ENCODE data around the gene CYB561D2. TPM values are rescaled to one million over a fixed set of nuclear protein-coding genes. Genes with fewer than 3 reads are reported as not detected.

Gene CYB561D2
- total RNA-seq, 1 experiment from 2014 or later, result 16.8 TPM

DNA sequence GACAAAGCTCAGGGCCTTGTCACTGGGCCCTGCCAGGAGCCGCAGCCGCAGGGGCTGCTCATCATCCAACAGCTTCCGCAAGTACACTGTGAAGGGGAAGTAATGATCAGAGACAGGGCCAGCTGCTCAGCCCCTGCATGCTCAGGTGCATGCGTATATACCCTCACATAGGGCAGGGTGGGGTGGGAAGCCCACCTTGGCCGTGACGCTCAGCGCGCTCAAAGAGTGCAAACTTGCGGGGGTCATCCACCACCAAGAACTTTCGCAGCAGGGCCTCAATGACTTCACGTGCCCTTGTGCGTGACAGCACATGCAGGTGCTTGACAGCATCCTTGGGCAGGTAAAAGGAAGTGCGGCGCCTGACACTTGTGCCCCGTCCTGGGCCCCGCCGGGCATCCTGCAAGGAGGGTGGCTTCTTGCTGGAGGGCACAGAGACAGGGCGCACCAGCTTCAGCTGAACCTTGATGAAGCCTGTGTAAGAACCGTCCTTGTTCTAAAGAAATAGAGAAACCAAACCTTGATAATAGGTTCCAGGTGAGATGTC lies 19.2 kb upstream of the CYB561D2 start:
- H3K9me3 ChIP-seq (ENCODE audit: control insufficient read depth, low read depth, low read length), result no peaks in the 10 kb centered on the region
- H3K27me3 ChIP-seq (ENCODE audit: insufficient read depth, low read length), result no peaks in the 10 kb centered on the region
- H2BK20ac ChIP-seq (ENCODE audit: low read depth, low read length, poor library complexity, severe bottlenecking), result no peak overlapping the region
- no peak overlapping the region for H3K4me3 Mint-ChIP-seq
- H3K9ac ChIP-seq (ENCODE audit: extremely low read depth, insufficient read length, low read length), result no peak overlapping the region
- H4K20me1 ChIP-seq (ENCODE audit: control insufficient read depth, insufficient read depth, insufficient read length), result no peaks in the 10 kb centered on the region
- no peak overlapping the region for H3K14ac ChIP-seq (ENCODE audit: insufficient read depth, low read length)
- no peak overlapping the region for H2AK5ac ChIP-seq (ENCODE audit: insufficient read length, low read length)
- TF ChIP-seq, protein P1, sequence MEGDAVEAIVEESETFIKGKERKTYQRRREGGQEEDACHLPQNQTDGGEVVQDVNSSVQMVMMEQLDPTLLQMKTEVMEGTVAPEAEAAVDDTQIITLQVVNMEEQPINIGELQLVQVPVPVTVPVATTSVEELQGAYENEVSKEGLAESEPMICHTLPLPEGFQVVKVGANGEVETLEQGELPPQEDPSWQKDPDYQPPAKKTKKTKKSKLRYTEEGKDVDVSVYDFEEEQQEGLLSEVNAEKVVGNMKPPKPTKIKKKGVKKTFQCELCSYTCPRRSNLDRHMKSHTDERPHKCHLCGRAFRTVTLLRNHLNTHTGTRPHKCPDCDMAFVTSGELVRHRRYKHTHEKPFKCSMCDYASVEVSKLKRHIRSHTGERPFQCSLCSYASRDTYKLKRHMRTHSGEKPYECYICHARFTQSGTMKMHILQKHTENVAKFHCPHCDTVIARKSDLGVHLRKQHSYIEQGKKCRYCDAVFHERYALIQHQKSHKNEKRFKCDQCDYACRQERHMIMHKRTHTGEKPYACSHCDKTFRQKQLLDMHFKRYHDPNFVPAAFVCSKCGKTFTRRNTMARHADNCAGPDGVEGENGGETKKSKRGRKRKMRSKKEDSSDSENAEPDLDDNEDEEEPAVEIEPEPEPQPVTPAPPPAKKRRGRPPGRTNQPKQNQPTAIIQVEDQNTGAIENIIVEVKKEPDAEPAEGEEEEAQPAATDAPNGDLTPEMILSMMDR (conservative IDR thresholded peaks at IDR 0.05), result no peak
- no peak for DNase-seq
- no peak overlapping the region for H3K18ac ChIP-seq (ENCODE audit: insufficient read length, low read depth, low read length)
- no peak overlapping the region for H2BK120ac ChIP-seq (ENCODE audit: low read depth, low read length, poor library complexity, severe bottlenecking)
- peaks cover 9% of the 10 kb centered on the region; the same call in 1 of the 2 replicates for H3K79me2 ChIP-seq (ENCODE audit: insufficient read depth, low read length)
- H3K27me3 Mint-ChIP-seq (ENCODE audit: low read depth), result no peaks in the 10 kb centered on the region; the same call in 1 of the 2 replicates
- no peaks in the 10 kb centered on the region; the same call in 1 of the 2 replicates for H3K4me1 ChIP-seq (ENCODE audit: insufficient read depth, low read length)
- H3K27ac ChIP-seq (ENCODE audit: insufficient read length, low read depth, low read length), result no peak overlapping the region
- no peak overlapping the region for H3T11ph ChIP-seq (ENCODE audit: low read length)
- peaks cover 13 to 47% (median 45%) of the 10 kb centered on the region in 3 experiments; a peak in 6 of 7 replicates for H3K36me3 Mint-ChIP-seq (ENCODE audit: insufficient read depth in 1 of 3, low read depth in 3 of 3)
- no peak overlapping the region for H2BK15ac ChIP-seq (ENCODE audit: low read depth, low read length)
- H3K56ac ChIP-seq (ENCODE audit: insufficient read length, low read depth, low read length), result no peak overlapping the region
- no peak overlapping the region for H2AFZ ChIP-seq (ENCODE audit: low read length)
- H2BK12ac ChIP-seq (ENCODE audit: insufficient read length, low read depth, low read length), result no peak overlapping the region
- no peak overlapping the region for H3K23ac ChIP-seq (ENCODE audit: insufficient read length, low read depth, low read length)
- no peak overlapping the region for H4K5ac ChIP-seq (ENCODE audit: insufficient read length, low read depth, low read length)
- H3K9me3 Mint-ChIP-seq, result no peaks in the 10 kb centered on the region
- no peak overlapping the region for H3K27ac Mint-ChIP-seq
- peaks cover 6% of the 10 kb centered on the region for H3K79me1 ChIP-seq (ENCODE audit: insufficient read depth, low read depth, low read length, poor library complexity, severe bottlenecking)
- H2BK5ac ChIP-seq (ENCODE audit: insufficient read length, low read length), result no peak overlapping the region
- no peak overlapping the region for H4K91ac ChIP-seq (ENCODE audit: insufficient read length, low read depth, low read length)
- no peak overlapping the region for H3K4me2 ChIP-seq (ENCODE audit: insufficient read depth, insufficient read length, low read length)
- no peak overlapping the region for H4K8ac ChIP-seq (replicated peaks; ENCODE audit: insufficient read length, low read depth, low read length)
- WGBS (ENCODE audit: extremely low coverage, insufficient read length, low lambda C conversion rate), result no CpG with 5 or more reads among the region's 19 CpGs
- no peak overlapping the region for H3K4ac ChIP-seq (ENCODE audit: low read depth, low read length)
- H3K4me1 Mint-ChIP-seq, result peaks cover 14 to 29% of the 10 kb centered on the region in 2 experiments
- H3K23me2 ChIP-seq (ENCODE audit: insufficient read length, low read depth, low read length, poor library complexity, severe bottlenecking), result peaks cover 13% of the 10 kb centered on the region

All from H9 (cell line).